A673 (cell line): ENCODE results near the gene DNASE1. TPM values are rescaled to one million over a fixed set of nuclear protein-coding genes. Genes with fewer than 3 reads are reported as not detected.

Source experiments
- BruUV-seq: library from RNA; stranded (reverse); fragments of 400-500 nt; replicated peaks from 2 replicates; lab custom pipeline; 2021; lab: Mats Ljungman, UMichigan
- CTCF ChIA-PET: fragments of 300-600 bp; sonication (Branson Sonifier 250); formaldehyde crosslinking; loops from one replicate; lab custom pipeline; 2022; ENCODE audit warnings: antibody characterized with exemption; lab: Charles Lee
- POLR2A ChIA-PET: fragments of 300-600 bp; sonication (Branson Sonifier 250); formaldehyde crosslinking; loops from one replicate; lab custom pipeline; 2022; ENCODE audit warnings: antibody characterized with exemption; ENCODE audit not compliant: low non-redundant PET; lab: Charles Lee
- DNase-seq: peaks from one replicate; pipeline ENCODE4 v3.0.0-alpha.2; 2015; ENCODE audit warnings: low spot score
- H3K27ac ChIP-seq: fragments of 200-600 bp; sonication (generic); 2 replicates; pipeline ENCODE4 v1.5.1; 2016; ENCODE audit warnings: mixed run types, low read depth, mild to moderate bottlenecking, mixed read lengths, antibody characterized with exemption, low read length; ENCODE audit not compliant: poor library complexity, severe bottlenecking
- H3K27me3 ChIP-seq: fragments of 200-600 bp; sonication (generic); replicated peaks from 2 replicates; pipeline ENCODE4 v1.6.1; 2017; ENCODE audit warnings: mixed run types, low read depth, mild to moderate bottlenecking, mixed read lengths, antibody characterized with exemption, low read length; ENCODE audit not compliant: insufficient read depth, poor library complexity
- H3K36me3 ChIP-seq: fragments of 200-600 bp; sonication (generic); 2 replicates; pipeline ENCODE4 v1.6.1; 2016; ENCODE audit warnings: mixed run types, mild to moderate bottlenecking, mixed read lengths, antibody characterized with exemption, low read length; ENCODE audit not compliant: insufficient read depth, poor library complexity, severe bottlenecking
- H3K4me1 ChIP-seq: fragments of 200-600 bp; sonication (generic); 2 replicates; pipeline ENCODE4 v1.6.1; 2017; ENCODE audit warnings: mixed run types, mild to moderate bottlenecking, mixed read lengths, antibody characterized with exemption, low read length; ENCODE audit not compliant: insufficient read depth, poor library complexity, severe bottlenecking
- H3K4me3 ChIP-seq: fragments of 200-600 bp; sonication (generic); 2 replicates; pipeline ENCODE4 v1.5.1; 2016; ENCODE audit warnings: low read depth, mixed run types, mild to moderate bottlenecking, mixed read lengths, low read length; ENCODE audit not compliant: poor library complexity, severe bottlenecking
- H3K9me3 ChIP-seq: fragments of 200-600 bp; sonication (generic); 2 replicates; pipeline ENCODE4 v1.6.1; 2016; ENCODE audit warnings: mixed run types, low read depth, mild to moderate bottlenecking, mixed read lengths, antibody characterized with exemption, low read length; ENCODE audit not compliant: poor library complexity, severe bottlenecking
- CTCF ChIP-seq: fragments of 300-800, 200-600 bp; sonication (generic); conservative IDR thresholded peaks from 2 replicates; pipeline ENCODE4 v1.5.1; 2017; ENCODE audit warnings: low read depth, mild to moderate bottlenecking, antibody characterized with exemption, low read length, moderate library complexity, mixed read lengths
- EZH2 ChIP-seq: fragments of 200-600 bp; sonication (generic); IDR thresholded peaks from 2 replicates; pipeline ENCODE4 v1.6.1; 2017; ENCODE audit warnings: borderline replicate concordance, low read depth, mild to moderate bottlenecking, mixed read lengths, antibody characterized with exemption, low read length; ENCODE audit not compliant: poor library complexity, severe bottlenecking
- intact Hi-C: fragments of 100-400 bp; cut with micrococcal nuclease; formaldehyde crosslinking; loops from one replicate; pipeline ENCODE4 v1.10.0; 2022; ENCODE audit not compliant: unreplicated experiment
- total RNA-seq: library from RNA; stranded (reverse); gene quantifications from 2 replicates; pipeline ENCODE4 v1.2.3, GENCODE V29; 2021

Gene DNASE1
- total RNA-seq, 1 experiment from 2014 or later: 17.9 TPM

GRCh38 chr16:3687021-3687420 is 32.5 kb downstream of the DNASE1 start:
- BruUV-seq: no TSS peak
- CTCF ChIA-PET: no interaction called here
- Histone ChIP-seq H3K27ac (no peak overlapping the region), H3K4me1 (peaks cover 12% of the 10 kb centered on the region), H3K4me3 (no peak overlapping the region), H3K36me3 (peaks cover 65% of the 10 kb centered on the region), H3K9me3 (no peaks in the 10 kb centered on the region), H3K27me3 (no peaks in the 10 kb centered on the region)
- no peak for DNase-seq
- intact Hi-C loops: no loop called here
- POLR2A ChIA-PET: interaction anchor here (0.6 kb wide), 1 partner anchor 44 kb away, joined by 3 read pairs; no protein-coding TSS in a partner anchor
- TF ChIP-seq EZH2: no peak
- no peak for TF ChIP-seq CTCF

DNA sequence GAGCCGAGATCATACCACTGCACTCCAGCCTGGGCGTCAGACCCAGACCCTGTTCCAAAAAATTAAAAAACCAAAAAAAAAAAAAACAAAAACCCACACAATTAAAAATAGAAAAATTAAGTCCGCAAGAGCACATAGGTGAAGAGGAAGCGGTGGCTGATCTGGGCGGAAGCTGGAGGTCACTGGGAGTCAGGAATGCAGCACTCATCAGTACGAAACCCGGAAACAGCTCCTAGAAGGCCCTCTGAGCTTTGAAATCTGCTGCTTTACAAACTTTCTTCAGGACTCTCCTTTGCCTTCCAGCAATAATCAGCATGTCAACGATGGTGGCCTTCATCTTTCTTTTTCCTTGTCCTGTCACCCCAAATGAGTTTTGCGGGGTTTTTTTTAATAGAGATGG is 33.3 kb downstream of the DNASE1 start:
- Histone ChIP-seq H3K9me3 (no peaks in the 10 kb centered on the region), H3K4me1 (peaks cover 12% of the 10 kb centered on the region), H3K27ac (no peak overlapping the region), H3K27me3 (no peaks in the 10 kb centered on the region), H3K36me3 (peaks cover 61% of the 10 kb centered on the region), H3K4me3 (no peak overlapping the region)
- CTCF ChIA-PET: no interaction called here
- intact Hi-C loops: no loop called here
- TF ChIP-seq EZH2: no peak
- TF ChIP-seq CTCF: no peak
- POLR2A ChIA-PET: interaction anchor here (0.6 to 0.7 kb wide), 2 partner anchors 45 to 190 kb away, joined by 3 to 9 read pairs; no protein-coding TSS in a partner anchor
- DNase-seq: no peak
- no TSS peak for BruUV-seq

GRCh38 chr16:3689731-3690130 is 35.2 kb downstream of the DNASE1 start:
- POLR2A ChIA-PET: no interaction called here
- Histone ChIP-seq H3K27ac (peak overlapping the region; percentile 43), H3K27me3 (no peaks in the 10 kb centered on the region), H3K9me3 (no peaks in the 10 kb centered on the region), H3K4me1 (peaks cover 12% of the 10 kb centered on the region), H3K36me3 (peaks cover 53% of the 10 kb centered on the region), H3K4me3 (no peak overlapping the region)
- intact Hi-C loops: loop anchor here (10.0 kb wide), 2 partner anchors 185 to 565 kb away; no protein-coding TSS in a partner anchor
- no peak for DNase-seq
- BruUV-seq: no TSS peak
- no peak for TF ChIP-seq EZH2
- no peak for TF ChIP-seq CTCF
- CTCF ChIA-PET: interaction anchor here (0.5 to 1.6 kb wide), 6 partner anchors 12 to 582 kb away, joined by 3 to 18 read pairs (median 5); no protein-coding TSS in a partner anchor
